Karpas-422 (cell line): ENCODE measurements around the gene NTM. TPM values are rescaled to one million over a fixed set of nuclear protein-coding genes. Genes with fewer than 3 reads are reported as not detected.

ENCODE experiments used
- DNase-seq: peaks from one replicate; pipeline ENCODE4 v3.0.0-alpha.2; 2015
- H2AFZ ChIP-seq: fragments of 200-600 bp; sonication (generic); 2 replicates; pipeline ENCODE4 v1.6.1; 2014; ENCODE audit warnings: antibody characterized with exemption, low read length, mixed read lengths
- H3K27ac ChIP-seq: fragments of 200-600 bp; sonication (generic); 2 replicates; pipeline ENCODE4 v1.5.1; 2014; ENCODE audit warnings: mild to moderate bottlenecking, low read length, moderate library complexity
- H3K27me3 ChIP-seq: fragments of 200-600 bp; sonication (generic); 2 replicates; pipeline ENCODE4 v1.6.1; 2014; ENCODE audit warnings: low read length, mixed read lengths
- H3K36me3 ChIP-seq: fragments of 200-600 bp; sonication (generic); 2 replicates; pipeline ENCODE4 v1.6.1; 2014; ENCODE audit warnings: low read length, mixed read lengths; ENCODE audit not compliant: insufficient read depth
- H3K4me1 ChIP-seq: fragments of 200-600 bp; sonication (generic); 2 replicates; pipeline ENCODE4 v1.6.1; 2014; ENCODE audit warnings: mild to moderate bottlenecking, low read length, mixed read lengths
- H3K4me2 ChIP-seq: fragments of 200-600 bp; sonication (generic); 2 replicates; pipeline ENCODE4 v1.6.1; 2014; ENCODE audit warnings: low read length, low read depth, mild to moderate bottlenecking; ENCODE audit not compliant: poor library complexity, severe bottlenecking
- H3K4me3 ChIP-seq: fragments of 200-600 bp; sonication (generic); 2 replicates; pipeline ENCODE4 v1.5.1; 2014; ENCODE audit warnings: mild to moderate bottlenecking, antibody characterized with exemption, low read length, mixed read lengths
- H3K79me2 ChIP-seq: fragments of 200-600 bp; sonication (generic); 2 replicates; pipeline ENCODE4 v1.6.1; 2014; ENCODE audit warnings: mild to moderate bottlenecking, low read length, mixed read lengths
- H3K9ac ChIP-seq: fragments of 200-600 bp; sonication (generic); 2 replicates; pipeline ENCODE4 v1.6.0; 2014; ENCODE audit warnings: low read length
- H3K9me2 ChIP-seq: fragments of 200-600 bp; sonication (generic), shearing (Covaris generic); replicated peaks from 2 replicates; pipeline ENCODE4 v1.6.0; 2014; ENCODE audit warnings: mild to moderate bottlenecking, low read length, moderate library complexity; ENCODE audit not compliant: insufficient read depth
- H3K9me3 ChIP-seq: fragments of 300-700, 200-600 bp; sonication (generic); 2 replicates; pipeline ENCODE4 v1.6.1; 2014; ENCODE audit warnings: low read length, mixed read lengths
- H4K20me1 ChIP-seq: fragments of 200-600 bp; sonication (generic); 2 replicates; pipeline ENCODE4 v1.6.1; 2014; ENCODE audit warnings: mild to moderate bottlenecking, antibody characterized with exemption, low read length, low read depth; ENCODE audit not compliant: insufficient read depth
- total RNA-seq: library from RNA; depleted of rRNA; stranded (reverse); fragments of >200 nt; shearing (Covaris generic); gene quantifications from 2 replicates; pipeline ENCODE4 v1.2.3, GENCODE V29; 2014; ENCODE audit warnings: low replicate concordance

NTM gene
- total RNA-seq, 1 experiment from 2014 or later: not detected

GRCh38 chr11:131998020-131998419 lies 627.6 kb downstream of the NTM start:
- Histone ChIP-seq H2AFZ (no peak overlapping the region), H3K36me3 (no peaks in the 10 kb centered on the region)

GRCh38 chr11:131999084-131999483 lies 628.7 kb downstream of the NTM start:
- no peak overlapping the region for H3K9ac ChIP-seq
- no peaks in the 10 kb centered on the region for H4K20me1 ChIP-seq
- no peaks in the 10 kb centered on the region for H3K36me3 ChIP-seq
- no peaks in the 10 kb centered on the region for H3K4me1 ChIP-seq
- H2AFZ ChIP-seq: no peak overlapping the region
- H3K9me3 ChIP-seq: no peaks in the 10 kb centered on the region
- H3K4me3 ChIP-seq: no peak overlapping the region
- no peak overlapping the region for H3K4me2 ChIP-seq
- no peaks in the 10 kb centered on the region for H3K79me2 ChIP-seq
- H3K27me3 ChIP-seq: no peaks in the 10 kb centered on the region
- H3K9me2 ChIP-seq: no peaks in the 10 kb centered on the region
- no peak overlapping the region for H3K27ac ChIP-seq
- no peak for DNase-seq

More at GRCh38 chr11:131998020-131998419, 627.6 kb downstream of the NTM start:
- no peaks in the 10 kb centered on the region for H3K79me2 ChIP-seq
- H3K4me2 ChIP-seq: no peak overlapping the region
- H3K4me3 ChIP-seq: no peak overlapping the region
- no peak overlapping the region for H3K27ac ChIP-seq
- H3K9me3 ChIP-seq: no peaks in the 10 kb centered on the region
- H3K4me1 ChIP-seq: no peaks in the 10 kb centered on the region
- no peak overlapping the region for H3K9ac ChIP-seq
- no peaks in the 10 kb centered on the region for H4K20me1 ChIP-seq
- no peaks in the 10 kb centered on the region for H3K27me3 ChIP-seq
- no peak for DNase-seq
- H3K9me2 ChIP-seq: no peaks in the 10 kb centered on the region

- H3K4me2 ChIP-seq: no peak overlapping the region
- no peak overlapping the region for H3K4me3 ChIP-seq
- H3K9me3 ChIP-seq: no peaks in the 10 kb centered on the region
- no peaks in the 10 kb centered on the region for H3K79me2 ChIP-seq
- no peak overlapping the region for H3K27ac ChIP-seq
- no peaks in the 10 kb centered on the region for H3K4me1 ChIP-seq
- no peaks in the 10 kb centered on the region for H3K27me3 ChIP-seq
- no peak overlapping the region for H2AFZ ChIP-seq
- H4K20me1 ChIP-seq: no peaks in the 10 kb centered on the region
- H3K36me3 ChIP-seq: no peaks in the 10 kb centered on the region
- no peaks in the 10 kb centered on the region for H3K9me2 ChIP-seq
- no peak overlapping the region for H3K9ac ChIP-seq
- no peak for DNase-seq
Observed at GRCh38 chr11:131999955-132000354, 629.5 kb downstream of the NTM start.

GRCh38 chr11:132005887-132006286 lies 635.5 kb downstream of the NTM start:
- H3K27ac ChIP-seq: no peak overlapping the region
- H3K9me2 ChIP-seq: no peaks in the 10 kb centered on the region
- no peaks in the 10 kb centered on the region for H3K36me3 ChIP-seq
- H3K27me3 ChIP-seq: no peaks in the 10 kb centered on the region
- H3K4me1 ChIP-seq: no peaks in the 10 kb centered on the region
- H3K9ac ChIP-seq: no peak overlapping the region
- H2AFZ ChIP-seq: no peak overlapping the region
- no peak overlapping the region for H3K4me3 ChIP-seq
- H3K4me2 ChIP-seq: no peak overlapping the region
- DNase-seq: no peak
- H3K79me2 ChIP-seq: no peaks in the 10 kb centered on the region
- H3K9me3 ChIP-seq: no peaks in the 10 kb centered on the region
- H4K20me1 ChIP-seq: no peaks in the 10 kb centered on the region

- no peaks in the 10 kb centered on the region for H3K9me3 ChIP-seq
- H3K4me2 ChIP-seq: no peak overlapping the region
- H3K9ac ChIP-seq: no peak overlapping the region
- H3K4me1 ChIP-seq: no peaks in the 10 kb centered on the region
- no peaks in the 10 kb centered on the region for H3K27me3 ChIP-seq
- DNase-seq: no peak
- H3K9me2 ChIP-seq: no peaks in the 10 kb centered on the region
- no peak overlapping the region for H3K27ac ChIP-seq
- no peak overlapping the region for H3K4me3 ChIP-seq
- H2AFZ ChIP-seq: no peak overlapping the region
- H4K20me1 ChIP-seq: no peaks in the 10 kb centered on the region
- H3K36me3 ChIP-seq: no peaks in the 10 kb centered on the region
- H3K79me2 ChIP-seq: no peaks in the 10 kb centered on the region
Observed at GRCh38 chr11:132006884-132007580, 636.6 kb downstream of the NTM start.

- Histone ChIP-seq H3K36me3 (no peaks in the 10 kb centered on the region), H3K4me3 (no peak overlapping the region), H3K4me2 (no peak overlapping the region), H3K27ac (no peak overlapping the region), H3K9me2 (no peaks in the 10 kb centered on the region), H3K9me3 (no peaks in the 10 kb centered on the region), H2AFZ (no peak overlapping the region), H3K4me1 (no peaks in the 10 kb centered on the region), H3K9ac (no peak overlapping the region), H3K27me3 (no peaks in the 10 kb centered on the region), H3K79me2 (no peaks in the 10 kb centered on the region), H4K20me1 (no peaks in the 10 kb centered on the region)
- no peak for DNase-seq
Observed at GRCh38 chr11:132008226-132008625, 637.8 kb downstream of the NTM start.

- Histone ChIP-seq H3K79me2 (no peaks in the 10 kb centered on the region), H3K36me3 (no peaks in the 10 kb centered on the region), H3K9ac (no peak overlapping the region), H3K4me3 (no peak overlapping the region), H3K27ac (no peak overlapping the region), H4K20me1 (no peaks in the 10 kb centered on the region), H3K4me1 (no peaks in the 10 kb centered on the region), H2AFZ (no peak overlapping the region), H3K9me2 (no peaks in the 10 kb centered on the region), H3K4me2 (no peak overlapping the region), H3K27me3 (no peaks in the 10 kb centered on the region), H3K9me3 (no peaks in the 10 kb centered on the region)
- no peak for DNase-seq
Observed at GRCh38 chr11:132008872-132009271, 638.5 kb downstream of the NTM start.

GRCh38 chr11:132020001-132020400 lies 649.6 kb downstream of the NTM start:
- H4K20me1 ChIP-seq: no peaks in the 10 kb centered on the region
- no peak overlapping the region for H2AFZ ChIP-seq
- no peaks in the 10 kb centered on the region for H3K9me3 ChIP-seq
- no peak overlapping the region for H3K4me3 ChIP-seq
- no peak overlapping the region for H3K9ac ChIP-seq
- no peaks in the 10 kb centered on the region for H3K4me1 ChIP-seq
- no peaks in the 10 kb centered on the region for H3K27me3 ChIP-seq
- no peak overlapping the region for H3K27ac ChIP-seq
- DNase-seq: no peak
- no peaks in the 10 kb centered on the region for H3K79me2 ChIP-seq
- no peaks in the 10 kb centered on the region for H3K9me2 ChIP-seq
- no peak overlapping the region for H3K4me2 ChIP-seq
- H3K36me3 ChIP-seq: no peaks in the 10 kb centered on the region
